Activated naive CD8-positive, alpha-beta T cell treated with anti-CD3 and anti-CD28 coated beads, Interleukin-2, amount 50 U/mL, for 16 hours (primary cell): Measurements from ENCODE around the gene COL27A1.
"Not testable (repeated sequence)": the region's sequence is repeated elsewhere in the genome, so short reads cannot be mapped to it uniquely, and the experiment has no call there.

Experiments
- DNase-seq: peaks from one replicate; pipeline ENCODE4 v3.0.0-alpha.2; 2020; ENCODE audit warnings: low read depth, low spot score

The COL27A1 gene

DNA sequence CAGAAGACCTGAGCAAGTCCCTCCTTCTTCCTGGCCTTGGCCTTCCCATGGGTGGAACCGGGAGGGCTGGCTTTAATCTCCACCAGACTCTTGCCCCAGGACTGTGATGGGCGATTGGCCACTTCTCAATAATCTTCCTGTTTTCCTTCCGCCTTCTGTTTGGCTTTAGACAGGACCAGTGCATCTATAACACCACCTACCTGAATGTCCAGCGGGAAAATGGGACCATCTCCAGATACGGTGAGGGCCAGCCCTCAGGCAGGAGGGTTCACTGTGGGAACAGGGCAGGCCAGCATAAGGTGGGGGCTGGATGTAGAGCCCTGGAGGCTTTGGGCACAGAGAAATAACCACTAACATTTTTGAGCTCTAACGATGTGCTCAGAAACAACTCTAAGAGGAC lies 168.5 kb downstream of the COL27A1 start:
- not testable (repeated sequence) for DNase-seq

DNA sequence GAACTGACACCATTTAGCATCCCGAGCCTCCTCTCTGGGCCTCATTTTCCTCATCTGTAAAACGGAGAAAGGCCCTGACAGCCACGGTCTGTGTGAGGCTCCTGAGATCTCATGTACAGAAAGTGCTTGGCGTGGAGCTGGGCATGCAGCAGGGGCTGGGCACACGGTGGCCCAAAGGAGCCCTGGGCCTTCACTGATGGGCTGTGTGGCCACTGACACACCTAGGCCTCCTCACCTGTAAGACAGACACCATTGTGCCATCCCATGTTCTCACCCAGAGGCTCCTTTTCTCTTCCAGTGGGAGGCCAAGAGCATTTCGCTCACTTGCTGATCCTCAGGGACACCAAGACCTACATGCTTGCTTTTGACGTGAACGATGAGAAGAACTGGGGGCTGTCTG lies 169.2 kb downstream of the COL27A1 start:
- no peak for DNase-seq

DNA sequence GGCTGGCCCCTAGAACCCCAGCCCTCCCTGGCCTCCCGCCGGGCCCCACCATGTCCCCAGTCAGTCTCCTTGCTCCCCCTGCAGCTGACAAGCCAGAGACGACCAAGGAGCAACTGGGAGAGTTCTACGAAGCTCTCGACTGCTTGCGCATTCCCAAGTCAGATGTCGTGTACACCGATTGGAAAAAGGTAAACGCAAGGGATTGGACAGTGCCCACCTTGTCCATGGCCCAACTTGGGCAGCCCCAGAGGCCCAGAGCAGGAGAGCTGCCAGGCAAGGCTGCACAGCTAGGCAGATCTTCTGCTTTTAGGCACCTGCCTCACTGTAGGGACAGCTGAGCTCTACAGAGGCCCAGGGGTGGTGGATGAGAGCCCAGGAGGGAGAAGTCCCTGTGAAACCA lies 169.6 kb downstream of the COL27A1 start:
- DNase-seq = not testable (repeated sequence)

DNA sequence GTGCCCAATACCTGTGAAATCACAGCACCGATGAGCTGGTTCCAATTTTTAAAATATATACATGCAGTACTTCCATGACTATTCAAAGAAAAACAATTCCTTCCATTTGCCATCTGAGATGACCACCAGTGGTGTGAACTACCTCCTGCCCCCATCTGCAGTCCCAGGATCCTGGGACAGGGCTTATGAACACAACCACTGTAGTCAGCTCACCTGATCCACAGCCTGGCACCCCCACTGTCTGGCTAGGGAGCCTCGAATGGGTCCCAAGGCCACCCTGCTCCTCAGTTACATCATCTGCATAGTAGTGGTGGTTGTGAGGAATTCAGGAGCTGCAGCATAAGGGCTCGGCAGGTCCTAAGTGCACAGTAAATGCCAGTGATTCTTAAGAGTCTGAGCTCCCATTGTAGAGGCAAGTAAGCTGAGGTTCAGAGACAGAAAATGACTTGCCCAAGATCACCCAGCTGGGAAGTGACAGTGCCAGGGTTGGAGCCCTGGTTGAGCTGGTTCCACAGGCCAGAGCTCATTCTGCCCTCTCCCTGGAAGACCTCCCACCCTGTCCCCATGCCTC lies 170.4 kb downstream of the COL27A1 start:
- DNase-seq = not testable (repeated sequence)

DNA sequence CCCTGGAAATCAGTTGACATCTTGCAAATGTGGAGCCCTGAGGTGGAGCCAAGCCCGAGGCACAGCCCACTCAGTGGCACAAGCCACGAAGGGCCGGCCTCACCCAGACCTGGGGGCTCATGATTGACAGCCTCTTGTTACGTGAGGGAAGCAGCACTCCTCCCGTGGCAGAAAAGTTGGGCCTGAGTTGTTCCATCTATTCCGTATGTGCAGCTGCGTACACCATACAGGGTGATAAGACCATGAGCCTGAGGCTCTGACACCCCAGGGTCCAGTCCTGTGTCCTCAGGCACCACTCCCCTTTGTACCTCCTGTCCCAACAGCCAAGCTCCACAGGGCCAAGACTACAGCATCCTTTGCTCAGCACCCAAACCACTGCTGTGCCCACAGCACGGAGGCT lies 172.4 kb downstream of the COL27A1 start:
- no peak for DNase-seq

DNA sequence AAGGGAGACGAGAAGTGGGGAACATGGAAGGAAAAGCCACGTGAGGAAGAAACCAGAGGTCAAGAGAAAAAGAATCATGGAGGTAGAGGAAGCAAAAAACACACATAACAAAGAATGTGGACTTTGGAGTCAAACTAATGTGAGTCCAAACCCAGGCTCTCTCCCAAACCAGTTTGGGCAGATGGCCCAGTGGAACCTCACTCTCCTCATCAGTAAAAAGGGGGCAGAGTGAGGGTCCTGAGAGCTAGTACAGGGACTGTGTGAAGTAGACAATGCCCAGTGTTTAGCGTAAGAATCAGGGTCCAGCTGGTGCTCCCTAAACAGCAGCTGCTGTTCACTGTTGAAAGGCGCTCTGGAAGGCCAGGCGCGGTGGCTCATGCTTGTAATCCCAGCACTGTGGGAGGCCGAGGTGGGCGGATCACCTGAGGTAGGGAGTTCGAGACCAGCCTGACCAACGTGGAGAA lies 173.1 kb downstream of the COL27A1 start:
- not testable (repeated sequence) for DNase-seq

DNA sequence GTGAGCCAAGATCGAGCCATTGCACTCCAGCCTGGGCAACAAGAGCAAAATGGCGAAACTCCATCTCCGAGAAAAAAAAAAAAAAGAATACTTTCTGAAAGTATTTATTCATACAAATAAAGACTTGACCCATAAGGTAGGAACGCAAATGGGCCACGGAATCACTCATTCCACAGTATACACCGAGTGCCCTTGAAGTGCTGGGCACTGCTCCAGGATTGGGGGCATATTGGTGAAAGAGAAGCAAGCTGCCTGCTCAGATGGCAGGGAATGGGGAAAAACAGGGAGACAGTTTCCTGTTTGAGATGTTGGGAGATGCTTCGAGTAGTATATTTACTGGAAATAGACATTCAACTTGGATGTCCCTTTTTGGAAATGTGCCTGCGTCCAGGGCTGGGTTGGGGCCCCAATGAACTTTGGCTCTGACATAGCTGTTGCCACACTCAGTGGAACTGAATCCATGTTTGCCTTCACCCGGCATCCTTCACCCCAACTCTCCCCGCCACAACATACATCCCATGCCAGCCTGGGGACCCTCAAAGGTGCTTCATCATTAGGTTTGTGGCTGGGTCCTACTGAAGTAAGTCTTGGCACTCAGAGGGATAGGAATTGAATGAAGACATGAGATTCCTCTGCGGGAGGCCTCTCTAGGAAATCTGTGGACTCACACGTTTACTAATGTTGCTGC lies 173.7 kb downstream of the COL27A1 start:
- DNase-seq = not testable (repeated sequence)

DNA sequence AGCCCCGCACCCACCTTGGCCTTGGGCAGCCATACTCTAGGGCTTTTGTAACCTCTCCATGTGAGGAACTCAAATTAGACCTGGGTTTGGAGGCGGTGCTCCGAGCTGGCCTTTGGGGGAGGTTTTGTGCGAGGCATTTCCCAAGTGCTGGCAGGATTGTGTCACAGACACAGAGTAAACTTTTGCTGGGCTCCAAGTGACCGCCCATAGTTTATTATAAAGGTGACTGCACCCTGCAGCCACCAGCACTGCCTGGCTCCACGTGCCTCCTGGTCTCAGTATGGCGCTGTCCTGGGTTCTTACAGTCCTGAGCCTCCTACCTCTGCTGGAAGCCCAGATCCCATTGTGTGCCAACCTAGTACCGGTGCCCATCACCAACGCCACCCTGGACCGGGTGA lies 174.3 kb downstream of the COL27A1 start, which contains the start of gene ORM2:
Gene ORM2 (plus strand): TSS at position 245 of the 398 bp plus-strand sequence. CDS start 36 bp downstream, at position 281.
- DNase-seq = not testable (repeated sequence)

DNA sequence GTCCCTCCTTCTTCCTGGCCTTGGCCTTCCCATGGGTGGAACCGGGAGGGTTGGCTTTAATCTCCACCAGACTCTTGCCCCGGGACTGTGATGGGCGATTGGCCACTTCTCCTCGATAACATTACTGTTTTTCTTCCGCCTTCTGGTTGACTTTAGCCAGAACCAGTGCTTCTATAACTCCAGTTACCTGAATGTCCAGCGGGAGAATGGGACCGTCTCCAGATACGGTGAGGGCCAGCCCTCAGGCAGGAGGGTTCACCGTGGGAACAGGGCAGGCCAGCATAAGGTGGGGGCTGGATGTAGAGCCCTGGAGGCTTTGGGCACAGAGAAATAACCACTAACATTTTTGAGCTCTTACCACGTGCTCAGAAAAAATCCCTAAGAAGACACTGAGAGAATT lies 175.3 kb downstream of the COL27A1 start:
- no peak for DNase-seq

DNA sequence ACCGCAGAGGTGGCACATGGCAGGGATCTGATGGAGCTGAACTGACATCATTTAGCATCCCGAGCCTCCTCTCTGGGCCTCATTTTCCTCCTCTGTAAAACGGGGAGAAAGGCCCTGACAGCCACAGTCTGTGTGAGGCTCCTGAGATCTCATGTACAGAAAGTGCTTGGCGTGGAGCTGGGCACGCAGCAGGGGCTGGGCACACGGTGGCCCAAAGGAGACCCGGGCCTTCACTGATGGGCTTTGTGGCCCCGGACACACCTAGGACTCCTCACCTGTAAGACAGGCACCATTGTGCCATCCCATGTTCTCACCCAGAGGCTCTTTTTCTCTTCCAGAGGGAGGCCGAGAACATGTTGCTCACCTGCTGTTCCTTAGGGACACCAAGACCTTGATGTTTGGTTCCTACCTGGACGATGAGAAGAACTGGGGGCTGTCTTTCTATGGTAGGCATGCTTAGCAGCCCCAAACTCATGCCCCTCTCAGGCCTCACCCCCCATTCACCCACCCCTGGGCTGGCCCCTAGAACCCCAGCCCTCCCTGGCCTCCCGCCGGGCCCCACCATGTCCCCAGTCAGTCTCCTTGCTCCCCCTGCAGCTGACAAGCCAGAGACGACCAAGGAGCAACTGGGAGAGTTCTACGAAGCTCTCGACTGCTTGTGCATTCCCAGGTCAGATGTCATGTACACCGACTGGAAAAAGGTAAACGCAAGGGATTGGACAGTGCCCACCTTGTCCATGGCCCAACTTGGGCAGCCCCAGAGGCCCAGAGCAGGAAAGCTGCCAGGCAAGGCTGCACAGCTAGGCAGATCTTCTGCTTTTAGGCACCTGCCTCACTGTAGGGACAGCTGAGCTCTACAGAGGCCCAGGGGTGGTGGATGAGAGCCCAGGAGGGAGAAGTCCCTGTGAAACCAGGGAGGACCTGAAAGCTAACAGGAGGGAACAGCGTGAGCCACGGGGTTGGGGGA lies 176.2 kb downstream of the COL27A1 start:
- DNase-seq = not testable (repeated sequence)

DNA sequence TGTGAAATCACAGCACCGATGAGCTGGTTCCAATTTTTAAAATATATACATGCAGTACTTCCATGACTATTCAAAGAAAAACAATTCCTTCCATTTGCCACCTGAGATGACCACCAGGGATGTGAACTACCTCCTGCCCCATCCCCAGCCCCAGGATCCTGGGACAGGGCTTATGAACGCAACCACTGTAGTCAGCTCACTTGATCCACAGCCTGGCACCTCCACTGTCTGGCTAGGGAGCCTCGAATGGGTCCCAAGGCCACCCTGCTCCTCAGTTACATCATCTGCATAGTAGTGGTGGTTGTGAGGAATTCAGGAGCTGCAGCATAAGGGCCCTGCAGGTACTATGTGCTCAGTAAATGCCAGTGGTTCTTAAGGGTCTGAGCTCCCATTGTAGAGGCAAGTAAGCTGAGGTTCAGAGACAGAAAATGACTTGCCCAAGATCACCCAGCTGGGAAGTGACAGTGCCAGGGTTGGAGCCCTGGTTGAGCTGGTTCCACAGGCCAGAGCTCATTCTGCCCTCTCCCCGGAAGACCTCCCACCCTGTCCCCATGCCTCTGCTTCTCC lies 177.2 kb downstream of the COL27A1 start:
- DNase-seq = not testable (repeated sequence)

DNA sequence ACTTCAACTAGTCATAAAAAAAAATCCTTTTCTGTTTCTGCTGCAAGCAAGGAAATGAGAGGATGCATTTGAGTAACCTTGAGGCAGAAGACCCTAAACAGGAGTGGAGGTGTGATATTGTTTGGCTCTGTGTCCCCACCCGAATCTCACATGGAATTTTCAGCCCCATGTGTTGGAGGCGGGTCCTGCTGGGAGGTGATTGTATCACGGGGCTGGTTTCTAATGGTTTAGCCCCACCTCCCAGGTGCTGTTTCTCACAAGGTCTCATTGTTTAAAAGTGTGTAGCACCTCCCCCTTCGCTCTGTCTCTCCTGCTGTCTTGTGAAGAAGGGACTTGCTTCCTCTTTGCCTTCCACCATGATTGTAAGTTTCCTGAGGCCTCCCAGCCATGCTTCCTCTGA lies 178.4 kb downstream of the COL27A1 start:
- not testable (repeated sequence) for DNase-seq

DNA sequence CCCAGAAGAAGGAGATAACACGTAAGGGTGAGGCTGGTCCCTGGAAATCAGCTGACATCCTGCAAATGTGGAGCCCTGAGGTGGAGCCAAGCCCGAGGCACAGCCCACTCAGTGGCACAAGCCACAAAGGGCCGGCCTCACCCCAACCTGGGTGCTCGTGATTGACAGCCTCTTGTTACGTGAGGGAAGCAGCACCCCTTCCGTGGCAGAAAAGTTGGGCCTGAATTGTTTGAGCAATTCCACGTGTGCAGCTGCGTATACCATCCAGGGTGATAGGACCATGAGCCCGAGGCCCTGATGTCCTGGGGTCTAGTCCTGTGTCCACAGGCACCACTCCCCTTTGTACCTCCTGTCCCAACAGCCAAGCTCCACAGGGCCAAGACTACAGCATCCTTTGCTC lies 179.2 kb downstream of the COL27A1 start:
- no peak for DNase-seq

DNA sequence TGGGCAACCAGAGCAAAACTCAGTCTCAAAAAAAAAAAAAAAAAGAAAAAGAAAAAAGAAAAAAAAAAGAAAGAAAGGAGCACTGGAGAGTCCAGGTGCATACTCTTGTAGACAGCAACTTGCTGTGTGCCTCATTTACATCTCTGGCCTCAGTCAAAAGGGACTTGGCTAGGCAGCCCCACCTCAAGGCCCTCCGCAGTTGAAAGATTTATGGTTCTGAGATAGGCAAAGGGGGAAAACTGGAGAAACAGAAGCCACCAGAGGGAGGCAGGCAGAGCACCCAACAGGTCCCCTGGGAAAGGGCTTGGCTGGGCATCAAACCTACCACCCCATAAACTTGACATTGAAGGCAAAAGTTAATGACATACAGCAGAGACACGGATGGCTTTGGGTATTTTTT lies 180.4 kb downstream of the COL27A1 start:
- no peak for DNase-seq

DNA sequence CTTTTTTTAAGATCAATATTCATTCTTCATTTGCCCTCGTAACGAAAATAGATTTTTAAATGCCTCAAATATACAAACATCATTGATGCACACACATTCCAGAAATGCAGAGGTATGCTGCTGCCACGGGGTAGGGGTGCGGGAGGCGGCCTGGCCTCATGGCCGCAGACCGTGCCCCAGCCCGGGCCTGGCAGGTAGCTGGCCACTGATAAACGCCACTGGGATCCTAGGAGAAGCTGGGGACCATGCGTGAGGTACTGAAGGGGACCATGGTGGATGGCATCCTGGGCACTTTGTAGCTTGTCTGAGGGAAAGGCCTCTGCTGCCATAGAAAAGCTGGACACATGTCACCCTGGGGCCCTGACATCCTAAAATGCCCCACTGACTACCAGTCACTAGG lies 180.8 kb downstream of the COL27A1 start:
- DNase-seq = no peak

DNA sequence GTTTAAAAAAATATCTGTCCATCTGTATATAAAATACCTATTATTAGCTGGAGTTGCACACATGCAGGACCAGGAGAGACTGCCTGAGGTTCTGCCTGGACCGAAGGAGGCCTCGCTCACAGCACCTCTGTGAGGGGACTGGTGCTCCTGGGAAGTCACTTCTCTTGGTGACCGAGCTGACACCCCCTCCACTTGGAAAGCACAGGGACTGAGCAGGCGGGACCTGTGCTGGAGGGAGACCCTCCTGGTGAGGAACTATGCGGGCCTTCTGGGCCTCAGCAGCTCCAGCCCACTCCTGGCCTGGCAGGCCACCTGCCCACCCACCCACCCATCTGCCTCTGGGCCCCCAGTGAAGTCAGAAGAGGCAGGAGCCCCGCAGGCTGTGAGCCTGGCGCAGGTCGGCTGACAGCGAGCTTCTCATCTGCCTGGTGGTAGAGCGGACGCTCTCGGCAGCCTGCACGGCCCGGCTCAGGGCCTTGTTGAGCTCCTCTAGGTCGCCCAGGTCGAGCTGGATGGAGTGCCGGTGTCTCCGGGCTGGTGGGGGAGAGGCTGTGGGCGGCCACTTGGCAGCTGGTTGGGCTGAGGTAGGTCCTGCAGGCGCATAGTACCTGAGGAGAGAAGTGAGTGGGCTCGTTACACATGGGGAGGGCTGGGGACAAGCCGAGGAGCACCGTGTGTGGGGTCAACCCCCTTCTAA lies 181.5 kb downstream of the COL27A1 start:
- DNase-seq = no peak

DNA sequence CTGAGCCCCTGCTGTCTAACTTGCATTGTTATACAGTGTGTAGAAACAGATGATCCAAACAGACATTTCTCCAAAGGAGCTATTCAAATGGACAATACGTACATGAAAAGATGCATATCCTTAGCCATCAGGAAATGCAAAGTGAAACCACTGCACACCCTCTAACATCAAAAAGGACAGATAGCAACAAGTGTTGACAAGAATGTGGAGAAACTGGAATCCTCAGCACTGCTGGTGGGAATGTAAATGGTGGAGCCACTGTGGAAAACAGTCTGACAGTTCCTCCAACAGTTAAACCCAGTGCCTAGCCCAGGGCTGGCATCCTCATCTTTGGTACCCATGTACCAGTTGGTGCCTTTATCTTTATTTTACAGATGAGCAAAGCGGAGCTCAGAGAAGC lies 182.8 kb downstream of the COL27A1 start:
- no peak for DNase-seq

DNA sequence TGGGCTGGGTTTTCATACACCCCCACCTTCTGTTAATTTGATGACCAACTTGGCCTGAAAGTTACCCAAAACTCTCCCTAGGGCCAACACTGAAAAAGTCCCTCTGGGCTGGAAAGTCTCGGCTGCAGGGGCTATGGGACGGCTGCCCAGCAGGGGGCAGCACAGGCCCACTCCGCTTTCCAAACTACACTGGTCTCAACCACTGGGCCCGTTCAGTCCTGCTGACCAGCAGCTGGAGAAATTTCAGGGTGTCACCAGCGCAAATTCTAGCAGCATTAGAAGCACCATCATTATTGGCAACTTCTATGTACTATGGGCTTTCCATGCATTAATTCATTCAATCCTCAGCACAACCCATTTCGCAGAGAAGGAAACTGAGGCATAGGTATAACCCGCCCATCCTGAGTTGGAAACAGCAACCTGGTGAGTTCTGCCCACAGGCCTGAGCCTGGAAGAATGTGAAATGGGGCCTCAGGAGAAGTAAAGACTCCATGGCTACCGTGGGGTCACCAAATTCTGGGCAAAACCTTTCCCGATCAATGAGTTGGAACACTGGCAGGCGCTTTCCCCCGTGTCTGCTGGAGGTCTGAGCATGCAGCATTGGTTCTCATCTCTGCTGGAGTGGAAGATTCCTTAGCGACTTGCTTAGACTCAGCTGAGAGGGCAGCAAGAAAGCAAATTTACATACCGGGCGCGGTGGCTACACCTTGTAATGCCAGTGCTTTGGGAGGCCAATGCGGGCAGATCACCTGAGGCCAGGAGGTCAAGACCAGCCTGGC lies 184.0 kb downstream of the COL27A1 start:
- no peak for DNase-seq

DNA sequence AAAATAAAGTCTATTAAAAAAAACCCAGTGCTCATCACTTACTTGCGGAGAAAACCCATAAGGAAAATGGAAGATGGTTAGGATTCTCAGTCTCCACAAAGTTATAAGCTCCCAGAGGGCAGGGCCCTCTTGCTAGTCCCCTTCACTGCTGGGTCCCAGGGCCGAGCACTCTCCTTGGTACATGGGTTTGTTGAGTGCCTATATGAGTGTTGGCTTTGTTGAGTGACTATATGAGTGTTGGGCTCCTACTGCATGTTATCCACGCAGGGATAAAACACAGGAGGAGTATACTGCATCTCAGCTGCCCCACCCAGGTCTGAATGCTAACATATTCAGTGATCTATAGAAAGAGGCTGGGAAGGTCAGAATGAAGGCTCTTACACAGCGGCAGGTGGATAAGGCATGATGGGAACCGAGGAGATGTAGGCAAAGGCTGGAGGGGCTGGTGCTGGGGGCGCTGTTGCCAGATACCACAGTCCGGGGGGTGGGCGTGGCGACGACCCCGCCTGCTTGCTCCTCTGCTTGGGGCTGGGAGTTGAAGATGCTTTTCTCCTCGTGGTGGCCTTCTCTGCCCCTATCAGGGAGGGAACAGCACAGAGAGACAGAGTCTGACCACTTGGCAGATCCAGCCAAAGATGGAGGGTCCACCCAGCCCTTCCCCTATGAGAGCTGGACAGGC lies 186.0 kb downstream of the COL27A1 start:
- DNase-seq = no peak

DNA sequence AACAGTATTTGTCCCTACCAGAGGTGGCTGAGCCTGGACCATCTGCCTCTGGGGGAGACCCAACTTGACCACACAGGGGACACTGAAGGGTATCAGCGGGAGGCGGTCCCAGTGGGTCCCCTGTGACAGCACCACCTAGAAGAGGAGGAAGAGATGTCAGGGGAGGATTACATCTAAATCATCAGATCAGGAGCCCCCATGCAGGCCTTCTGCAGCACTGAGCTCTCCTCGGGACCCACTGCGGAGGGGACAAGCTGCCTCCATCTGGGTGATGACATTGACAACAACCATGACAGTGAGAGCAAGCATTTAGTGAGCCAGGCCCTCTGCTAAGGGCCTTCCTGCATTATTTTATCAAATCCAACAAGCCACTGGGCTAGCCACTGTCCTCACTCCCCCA lies 186.7 kb downstream of the COL27A1 start:
- DNase-seq = no peak
